Measurements from ENCODE around the gene ADAM19.

- no peak for TF ChIP-seq POLR2AphosphoS5 (IDR thresholded peaks at IDR 0.05; ENCODE audit: low read depth, low read length)
- no peak for TF ChIP-seq CTCF (IDR thresholded peaks at IDR 0.05)
- no peak for TF ChIP-seq TCF7L2 (IDR thresholded peaks at IDR 0.05; ENCODE audit: low read depth, low read length)
- TF ChIP-seq SIN3A (IDR thresholded peaks at IDR 0.05; ENCODE audit: borderline replicate concordance, insufficient read depth, low read depth, low read length), result no peak
- TF ChIP-seq, protein P1, sequence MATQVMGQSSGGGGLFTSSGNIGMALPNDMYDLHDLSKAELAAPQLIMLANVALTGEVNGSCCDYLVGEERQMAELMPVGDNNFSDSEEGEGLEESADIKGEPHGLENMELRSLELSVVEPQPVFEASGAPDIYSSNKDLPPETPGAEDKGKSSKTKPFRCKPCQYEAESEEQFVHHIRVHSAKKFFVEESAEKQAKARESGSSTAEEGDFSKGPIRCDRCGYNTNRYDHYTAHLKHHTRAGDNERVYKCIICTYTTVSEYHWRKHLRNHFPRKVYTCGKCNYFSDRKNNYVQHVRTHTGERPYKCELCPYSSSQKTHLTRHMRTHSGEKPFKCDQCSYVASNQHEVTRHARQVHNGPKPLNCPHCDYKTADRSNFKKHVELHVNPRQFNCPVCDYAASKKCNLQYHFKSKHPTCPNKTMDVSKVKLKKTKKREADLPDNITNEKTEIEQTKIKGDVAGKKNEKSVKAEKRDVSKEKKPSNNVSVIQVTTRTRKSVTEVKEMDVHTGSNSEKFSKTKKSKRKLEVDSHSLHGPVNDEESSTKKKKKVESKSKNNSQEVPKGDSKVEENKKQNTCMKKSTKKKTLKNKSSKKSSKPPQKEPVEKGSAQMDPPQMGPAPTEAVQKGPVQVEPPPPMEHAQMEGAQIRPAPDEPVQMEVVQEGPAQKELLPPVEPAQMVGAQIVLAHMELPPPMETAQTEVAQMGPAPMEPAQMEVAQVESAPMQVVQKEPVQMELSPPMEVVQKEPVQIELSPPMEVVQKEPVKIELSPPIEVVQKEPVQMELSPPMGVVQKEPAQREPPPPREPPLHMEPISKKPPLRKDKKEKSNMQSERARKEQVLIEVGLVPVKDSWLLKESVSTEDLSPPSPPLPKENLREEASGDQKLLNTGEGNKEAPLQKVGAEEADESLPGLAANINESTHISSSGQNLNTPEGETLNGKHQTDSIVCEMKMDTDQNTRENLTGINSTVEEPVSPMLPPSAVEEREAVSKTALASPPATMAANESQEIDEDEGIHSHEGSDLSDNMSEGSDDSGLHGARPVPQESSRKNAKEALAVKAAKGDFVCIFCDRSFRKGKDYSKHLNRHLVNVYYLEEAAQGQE (IDR thresholded peaks at IDR 0.05; ENCODE audit: insufficient read depth in 1 of 2, low read depth in 2 of 2, low read length in 1 of 2), result no peak
Observed at GRCh38 chr5:157576678-157577077, 1.1 kb upstream of the ADAM19 start.

All from Panc1 (cell line).